Effector memory CD8-positive, alpha-beta T cell (primary cell): ENCODE data around the gene BLACAT1.
"Not testable (repeated sequence)": the region's sequence is repeated elsewhere in the genome, so short reads cannot be mapped to it uniquely, and the experiment has no call there.

Source experiments
- ATAC-seq: fragments of 150-1000 bp; cut with Tn5 transposase; replicated peaks from 2 replicates; pipeline ENCODE4 v1.10.0; 2021; ENCODE audit warnings: mild to moderate bottlenecking, moderate library complexity
- DNase-seq, 3 experiments: peaks; one replicate each; pipeline ENCODE4 v3.0.0; 2021
- H3K27ac Mint-ChIP-seq, 2 donors: one replicate each; pipeline ENCODE4 v1.8.0; 2022; ENCODE audit warnings: mild to moderate bottlenecking in 2 of 2, mixed read lengths in 2 of 2, moderate library complexity in 2 of 2
- H3K27me3 Mint-ChIP-seq, 2 donors: one replicate each; pipeline ENCODE4 v1.8.0; 2022; ENCODE audit warnings: mixed read lengths in 2 of 2
- H3K36me3 Mint-ChIP-seq: one replicate; pipeline ENCODE4 v1.8.0; 2022; ENCODE audit warnings: mild to moderate bottlenecking, moderate library complexity, mixed read lengths; ENCODE audit not compliant: insufficient read depth
- H3K4me1 Mint-ChIP-seq, 2 donors: one replicate each; pipeline ENCODE4 v1.8.0; 2022; ENCODE audit warnings: low read depth in 2 of 2, mixed read lengths in 2 of 2
- H3K4me3 Mint-ChIP-seq, 2 donors: one replicate each; pipeline ENCODE4 v1.8.0; 2022; ENCODE audit warnings: mild to moderate bottlenecking in 2 of 2, mixed read lengths in 2 of 2, moderate library complexity in 2 of 2
- H3K9me3 Mint-ChIP-seq, 2 donors: one replicate each; pipeline ENCODE4 v1.8.0; 2022; ENCODE audit warnings: mixed read lengths in 2 of 2

Gene BLACAT1

GRCh38 chr1:205493241-205494085, 37.6 kb upstream of the BLACAT1 start:
- no peaks in the 10 kb centered on the region for H3K9me3 Mint-ChIP-seq
- ATAC-seq (peak; percentile 41), DNase-seq (no peak)
- H3K4me3 Mint-ChIP-seq, result no peak overlapping the region
- H3K27ac Mint-ChIP-seq, result no peak overlapping the region
- no peaks in the 10 kb centered on the region for H3K36me3 Mint-ChIP-seq
- H3K27me3 Mint-ChIP-seq, result peaks cover 30 to 56% of the 10 kb centered on the region in 2 donors
- H3K4me1 Mint-ChIP-seq, result no peaks in the 10 kb centered on the region

DNA sequence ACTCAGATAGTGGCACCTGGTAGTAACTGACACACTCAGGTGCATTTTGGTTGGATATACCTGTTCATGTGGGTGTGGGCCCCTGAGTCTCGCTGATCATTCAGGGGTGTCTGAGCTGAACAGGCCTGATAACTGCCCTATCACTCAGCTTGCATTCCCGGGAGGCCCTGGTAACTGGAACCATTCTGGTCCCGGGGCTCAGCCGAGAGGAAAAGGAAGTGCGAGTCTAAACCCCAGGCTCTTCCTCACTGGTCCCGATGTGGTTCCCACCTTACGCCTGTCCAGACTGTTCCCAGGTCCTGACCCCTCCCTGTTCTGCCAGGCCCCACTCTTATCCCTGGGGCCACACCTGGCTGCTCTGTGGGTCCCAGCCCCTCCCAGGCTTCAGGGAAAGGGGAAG, 36.9 kb upstream of the BLACAT1 start:
- H3K27ac Mint-ChIP-seq, result no peak overlapping the region
- H3K36me3 Mint-ChIP-seq, result no peaks in the 10 kb centered on the region
- H3K27me3 Mint-ChIP-seq, result peaks cover 36 to 63% of the 10 kb centered on the region in 2 donors
- DNase-seq (no peak), ATAC-seq (no peak)
- no peak overlapping the region for H3K4me3 Mint-ChIP-seq
- peaks cover 2 to 3% of the 10 kb centered on the region in 2 donors for H3K4me1 Mint-ChIP-seq
- H3K9me3 Mint-ChIP-seq, result no peaks in the 10 kb centered on the region

- Mint-ChIP-seq H3K27ac (no peak overlapping the region), H3K27me3 (peaks cover 37 to 64% of the 10 kb centered on the region in 2 donors), H3K4me3 (no peak overlapping the region), H3K36me3 (no peaks in the 10 kb centered on the region), H3K9me3 (no peaks in the 10 kb centered on the region), H3K4me1 (peaks cover 2 to 3% of the 10 kb centered on the region in 2 donors)
- ATAC-seq, result no peak
- DNase-seq, result no peak
These were observed 36.4 kb upstream of the BLACAT1 start for GRCh38 chr1:205492201-205492667.

DNA sequence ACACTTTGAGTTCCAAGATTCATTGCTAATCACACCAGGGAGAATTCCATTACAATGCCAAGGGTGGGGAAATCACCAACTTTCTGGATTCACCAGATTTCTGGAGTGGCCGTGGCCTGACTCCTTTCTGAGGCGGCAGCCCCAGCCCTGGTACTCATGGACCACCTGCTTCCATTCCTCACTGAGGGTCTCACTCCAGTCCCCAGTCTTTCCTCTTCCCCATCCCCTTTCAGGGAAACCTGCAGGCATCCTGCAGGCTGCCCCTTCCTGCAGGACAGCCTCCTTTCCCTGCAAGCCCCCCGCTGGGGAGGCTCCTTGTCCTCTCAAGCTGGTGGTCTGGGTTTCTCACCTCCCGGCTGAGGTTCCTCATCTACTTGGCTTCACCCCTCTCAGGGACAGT, 35.9 kb upstream of the BLACAT1 start:
- ATAC-seq (no peak), DNase-seq (no peak)
- Mint-ChIP-seq H3K4me1 (peaks cover 2 to 3% of the 10 kb centered on the region in 2 donors), H3K4me3 (no peak overlapping the region), H3K27me3 (peaks cover 39 to 64% of the 10 kb centered on the region in 2 donors), H3K27ac (no peak overlapping the region), H3K36me3 (no peaks in the 10 kb centered on the region), H3K9me3 (no peaks in the 10 kb centered on the region)

GRCh38 chr1:205488074-205488723, 32.4 kb upstream of the BLACAT1 start:
- Mint-ChIP-seq H3K36me3 (no peaks in the 10 kb centered on the region), H3K4me3 (no peak overlapping the region), H3K27ac (no peak overlapping the region), H3K27me3 (peaks cover 18 to 40% of the 10 kb centered on the region in 2 donors), H3K4me1 (peaks cover 22 to 27% of the 10 kb centered on the region in 2 donors), H3K9me3 (no peaks in the 10 kb centered on the region)
- ATAC-seq, result peak; percentile 57
- DNase-seq, result peak; percentile 32 to 44 (median 37)

DNA sequence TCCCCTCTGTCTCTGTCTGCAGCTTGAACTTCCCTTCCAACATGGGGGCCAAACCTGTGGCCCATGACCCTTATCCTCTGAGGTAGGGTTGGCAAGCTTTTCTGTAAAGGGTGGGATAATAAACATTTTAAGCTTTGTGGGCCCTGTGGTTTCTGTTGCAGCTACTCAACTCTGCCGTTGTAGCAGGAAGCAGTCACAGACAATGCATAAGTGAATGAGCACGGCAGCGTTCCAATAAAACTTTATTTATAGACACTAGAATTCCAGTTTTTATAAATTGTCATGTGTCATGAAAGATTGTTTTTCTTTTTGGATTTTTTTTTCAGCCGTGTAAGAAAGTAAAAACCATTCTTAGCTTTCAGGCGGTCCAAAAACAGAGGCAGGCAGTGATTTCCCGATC, 30.4 kb upstream of the BLACAT1 start:
- Mint-ChIP-seq H3K27ac (no peak overlapping the region), H3K4me1 (peaks cover 36 to 42% of the 10 kb centered on the region in 2 donors), H3K36me3 (no peaks in the 10 kb centered on the region), H3K27me3 (peaks cover 17 to 21% of the 10 kb centered on the region in 2 donors), H3K4me3 (no peak overlapping the region), H3K9me3 (no peaks in the 10 kb centered on the region)
- DNase-seq (no peak), ATAC-seq (no peak)

GRCh38 chr1:205484985-205485967, 29.4 kb upstream of the BLACAT1 start:
- Mint-ChIP-seq H3K9me3 (no peaks in the 10 kb centered on the region), H3K4me3 (no peak overlapping the region), H3K36me3 (peaks cover under 1% of the 10 kb centered on the region), H3K4me1 (peaks cover 44 to 51% of the 10 kb centered on the region in 2 donors), H3K27ac (no peak overlapping the region), H3K27me3 (peaks cover 17 to 19% of the 10 kb centered on the region in 2 donors)
- peak; percentile 67 to 76 (median 75) for DNase-seq
- peak; percentile 46 for ATAC-seq

GRCh38 chr1:205483372-205483771, 27.5 kb upstream of the BLACAT1 start:
- peak overlapping the region in 1 of 2 donors; percentile 67 for H3K4me3 Mint-ChIP-seq
- H3K27me3 Mint-ChIP-seq, result peaks cover 8 to 11% of the 10 kb centered on the region in 2 donors
- DNase-seq, result no peak
- H3K27ac Mint-ChIP-seq, result peak overlapping the region; percentile 89 to 93
- peaks cover 54 to 63% of the 10 kb centered on the region in 2 donors for H3K4me1 Mint-ChIP-seq
- H3K9me3 Mint-ChIP-seq, result no peaks in the 10 kb centered on the region
- ATAC-seq, result no peak
- H3K36me3 Mint-ChIP-seq, result peaks cover 3% of the 10 kb centered on the region

DNA sequence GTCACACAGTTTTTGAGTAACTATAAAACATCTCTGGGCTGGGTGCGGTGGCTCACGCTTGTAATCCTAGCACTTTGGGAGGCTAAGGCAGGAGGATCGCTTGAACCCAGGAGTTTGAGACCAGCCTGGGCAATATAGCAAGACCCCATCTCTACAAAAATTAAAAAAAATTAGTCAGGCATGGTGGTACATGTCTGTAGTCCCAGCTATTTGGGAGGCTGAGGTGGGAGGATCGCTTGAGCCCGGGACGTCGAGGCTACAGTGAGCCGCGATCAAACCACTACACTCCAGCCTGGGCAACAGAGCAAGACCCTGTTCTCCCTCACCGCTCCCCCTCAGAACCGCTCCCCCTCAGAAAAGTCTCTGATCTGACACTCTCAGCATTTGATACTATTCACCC, 26.7 kb upstream of the BLACAT1 start:
- not testable (repeated sequence) for H3K27me3 Mint-ChIP-seq, H3K9me3 Mint-ChIP-seq, DNase-seq, ATAC-seq, H3K36me3 Mint-ChIP-seq
- Mint-ChIP-seq H3K4me1 (peaks cover 56 to 60% of the 10 kb centered on the region in 2 donors), H3K27ac (peak overlapping the region; percentile 89 to 93), H3K4me3 (peak overlapping the region; percentile 67 to 81)

GRCh38 chr1:205481629-205482151, 25.8 kb upstream of the BLACAT1 start:
- H3K9me3 Mint-ChIP-seq, result no peaks in the 10 kb centered on the region
- ATAC-seq (peak; percentile 30), DNase-seq (peak in 2 of 3 experiments; percentile 33 to 34)
- peak overlapping the region; percentile 67 to 81 for H3K4me3 Mint-ChIP-seq
- H3K36me3 Mint-ChIP-seq, result peaks cover 3% of the 10 kb centered on the region
- H3K4me1 Mint-ChIP-seq, result peaks cover 58 to 63% of the 10 kb centered on the region in 2 donors
- H3K27me3 Mint-ChIP-seq, result peaks cover 0 to 2% of the 10 kb centered on the region in 2 donors
- H3K27ac Mint-ChIP-seq, result peak overlapping the region; percentile 89 to 93

GRCh38 chr1:205481218-205481617, 25.4 kb upstream of the BLACAT1 start:
- Mint-ChIP-seq H3K36me3 (peaks cover 3% of the 10 kb centered on the region), H3K4me1 (peaks cover 60 to 64% of the 10 kb centered on the region in 2 donors), H3K27me3 (no peaks in the 10 kb centered on the region)

DNA sequence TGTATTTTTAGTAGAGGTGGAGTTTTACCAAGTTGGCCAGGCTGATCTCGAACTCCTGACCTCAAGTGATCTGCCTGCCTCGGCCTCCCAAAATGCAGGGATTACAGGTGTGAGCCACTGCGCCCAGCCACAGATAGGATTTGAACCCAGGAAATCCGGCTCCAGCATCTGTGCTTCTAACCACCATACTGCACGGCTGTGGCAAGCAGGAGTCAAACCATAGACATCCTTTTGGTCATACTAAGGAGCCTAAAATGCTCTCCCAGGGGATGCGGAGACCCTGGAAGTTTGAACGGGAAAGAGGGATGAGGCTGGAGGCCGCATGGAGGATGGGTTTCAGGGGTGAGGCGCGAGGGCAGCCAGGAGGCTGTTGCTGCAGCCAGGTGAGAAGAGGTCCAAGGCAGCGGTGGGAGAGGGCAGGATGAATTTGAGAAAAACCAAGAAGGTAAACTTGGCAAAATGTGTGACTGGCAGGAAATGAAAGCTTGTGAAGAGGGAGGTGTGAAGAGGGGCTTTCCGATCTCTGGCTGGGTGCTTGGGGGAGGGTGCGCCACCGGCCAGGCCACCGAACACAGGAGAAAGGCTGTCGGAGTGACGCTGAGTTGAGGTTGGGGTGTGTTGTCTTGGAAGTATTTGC, 24.6 kb upstream of the BLACAT1 start:
- Mint-ChIP-seq H3K4me3 (peak overlapping the region; percentile 67 to 81), H3K36me3 (peaks cover 3% of the 10 kb centered on the region), H3K4me1 (peaks cover 56 to 60% of the 10 kb centered on the region in 2 donors), H3K9me3 (no peaks in the 10 kb centered on the region), H3K27me3 (no peaks in the 10 kb centered on the region), H3K27ac (peak overlapping the region; percentile 89 to 93)
- ATAC-seq (peak; percentile 83), DNase-seq (peak; percentile 74 to 77 (median 76))

More at GRCh38 chr1:205481218-205481617, 25.4 kb upstream of the BLACAT1 start:
- Mint-ChIP-seq H3K4me3 (peak overlapping the region; percentile 67 to 81), H3K9me3 (no peaks in the 10 kb centered on the region), H3K27ac (peak overlapping the region; percentile 89 to 93)
- ATAC-seq (peak; percentile 4), DNase-seq (no peak)
